Measurements from ENCODE around the gene CAMK1. TPM values are rescaled to one million over a fixed set of nuclear protein-coding genes. Genes with fewer than 3 reads are reported as not detected.
A peak's percentile ranks its signal among the peaks of the same experiment; 100 is the strongest.

CAMK1 gene
- total and polyA plus RNA-seq, 9 of the 15 experiments (the other 6 are each of a cell fraction or from before 2014, with no cell fraction given) = 0.23 to 10.7 (median 6.0) TPM

DNA sequence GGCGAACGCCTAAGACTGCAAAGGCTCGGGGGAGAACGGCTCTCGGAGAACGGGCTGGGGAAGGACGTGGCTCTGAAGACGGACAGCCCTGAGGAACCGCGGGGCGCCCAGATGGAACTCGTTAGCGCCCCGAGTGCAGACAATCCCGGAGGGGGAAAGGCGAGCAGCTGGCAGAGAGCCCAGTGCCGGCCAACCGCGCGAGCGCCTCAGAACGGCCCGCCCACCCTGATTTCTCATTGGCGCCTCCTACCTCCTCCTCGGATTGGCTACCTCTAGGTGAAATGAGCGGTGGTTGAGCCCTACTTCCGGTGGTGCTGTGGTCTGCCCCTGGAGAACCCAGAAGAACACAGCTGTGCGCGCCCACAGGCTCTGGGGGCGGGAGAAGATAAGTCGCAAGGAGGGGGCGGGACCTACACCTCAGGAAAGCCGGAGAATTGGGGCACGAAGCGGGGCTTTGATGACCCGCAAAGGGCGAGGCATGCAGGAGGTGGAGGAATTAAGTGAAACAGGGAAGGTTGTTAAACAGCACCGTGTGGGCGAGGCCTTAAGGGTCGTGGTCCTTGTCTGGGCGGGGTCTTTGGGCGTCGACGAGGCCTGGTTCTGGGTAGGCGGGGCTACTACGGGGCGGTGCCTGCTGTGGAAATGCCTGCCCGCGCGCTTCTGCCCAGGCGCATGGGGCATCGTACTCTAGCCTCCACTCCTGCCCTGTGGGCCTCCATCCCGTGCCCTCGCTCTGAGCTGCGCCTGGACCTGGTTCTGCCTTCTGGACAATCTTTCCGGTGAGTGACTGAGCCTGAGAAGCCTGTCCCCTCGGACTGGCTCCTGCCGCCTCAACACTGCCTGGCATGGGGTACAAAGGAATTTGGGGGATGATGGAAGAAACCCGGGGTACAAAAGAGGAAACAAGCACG is 19.8 kb downstream of the CAMK1 start, which contains the start of gene OGG1 (continued):
- TF ChIP-seq, protein P1, sequence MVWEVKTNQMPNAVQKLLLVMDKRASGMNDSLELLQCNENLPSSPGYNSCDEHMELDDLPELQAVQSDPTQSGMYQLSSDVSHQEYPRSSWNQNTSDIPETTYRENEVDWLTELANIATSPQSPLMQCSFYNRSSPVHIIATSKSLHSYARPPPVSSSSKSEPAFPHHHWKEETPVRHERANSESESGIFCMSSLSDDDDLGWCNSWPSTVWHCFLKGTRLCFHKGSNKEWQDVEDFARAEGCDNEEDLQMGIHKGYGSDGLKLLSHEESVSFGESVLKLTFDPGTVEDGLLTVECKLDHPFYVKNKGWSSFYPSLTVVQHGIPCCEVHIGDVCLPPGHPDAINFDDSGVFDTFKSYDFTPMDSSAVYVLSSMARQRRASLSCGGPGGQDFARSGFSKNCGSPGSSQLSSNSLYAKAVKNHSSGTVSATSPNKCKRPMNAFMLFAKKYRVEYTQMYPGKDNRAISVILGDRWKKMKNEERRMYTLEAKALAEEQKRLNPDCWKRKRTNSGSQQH (CRISPR knock-in tag; IDR thresholded peaks at IDR 0.05) = 0 out of 2 replicates have a peak, but pooled peaks have one; percentile 47
- TF ChIP-seq, protein P2, sequence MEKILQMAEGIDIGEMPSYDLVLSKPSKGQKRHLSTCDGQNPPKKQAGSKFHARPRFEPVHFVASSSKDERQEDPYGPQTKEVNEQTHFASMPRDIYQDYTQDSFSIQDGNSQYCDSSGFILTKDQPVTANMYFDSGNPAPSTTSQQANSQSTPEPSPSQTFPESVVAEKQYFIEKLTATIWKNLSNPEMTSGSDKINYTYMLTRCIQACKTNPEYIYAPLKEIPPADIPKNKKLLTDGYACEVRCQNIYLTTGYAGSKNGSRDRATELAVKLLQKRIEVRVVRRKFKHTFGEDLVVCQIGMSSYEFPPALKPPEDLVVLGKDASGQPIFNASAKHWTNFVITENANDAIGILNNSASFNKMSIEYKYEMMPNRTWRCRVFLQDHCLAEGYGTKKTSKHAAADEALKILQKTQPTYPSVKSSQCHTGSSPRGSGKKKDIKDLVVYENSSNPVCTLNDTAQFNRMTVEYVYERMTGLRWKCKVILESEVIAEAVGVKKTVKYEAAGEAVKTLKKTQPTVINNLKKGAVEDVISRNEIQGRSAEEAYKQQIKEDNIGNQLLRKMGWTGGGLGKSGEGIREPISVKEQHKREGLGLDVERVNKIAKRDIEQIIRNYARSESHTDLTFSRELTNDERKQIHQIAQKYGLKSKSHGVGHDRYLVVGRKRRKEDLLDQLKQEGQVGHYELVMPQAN (IDR thresholded peaks at IDR 0.05; ENCODE audit: borderline replicate concordance) = peak; percentile 88
- TF ChIP-seq ZNF584 (CRISPR knock-in tag; IDR thresholded peaks at IDR 0.05; ENCODE audit: low read depth) = no peak
- TF ChIP-seq, protein P3, sequence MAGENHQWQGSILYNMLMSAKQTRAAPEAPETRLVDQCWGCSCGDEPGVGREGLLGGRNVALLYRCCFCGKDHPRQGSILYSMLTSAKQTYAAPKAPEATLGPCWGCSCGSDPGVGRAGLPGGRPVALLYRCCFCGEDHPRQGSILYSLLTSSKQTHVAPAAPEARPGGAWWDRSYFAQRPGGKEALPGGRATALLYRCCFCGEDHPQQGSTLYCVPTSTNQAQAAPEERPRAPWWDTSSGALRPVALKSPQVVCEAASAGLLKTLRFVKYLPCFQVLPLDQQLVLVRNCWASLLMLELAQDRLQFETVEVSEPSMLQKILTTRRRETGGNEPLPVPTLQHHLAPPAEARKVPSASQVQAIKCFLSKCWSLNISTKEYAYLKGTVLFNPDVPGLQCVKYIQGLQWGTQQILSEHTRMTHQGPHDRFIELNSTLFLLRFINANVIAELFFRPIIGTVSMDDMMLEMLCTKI (IDR thresholded peaks at IDR 0.05; ENCODE audit: partially characterized antibody) = no peak
- TF ChIP-seq CEBPB (tag; IDR thresholded peaks at IDR 0.05) = no peak
- peak; percentile 92 for TF ChIP-seq FOXK1 (CRISPR knock-in tag; IDR thresholded peaks at IDR 0.05; ENCODE audit: borderline replicate concordance)
- TF ChIP-seq RBFOX2 (IDR thresholded peaks at IDR 0.05; ENCODE audit: low read depth, low read length) = peak; percentile 92
- peak in 1 of 2 experiments; percentile 8; a peak in 1 of 4 replicates for TF ChIP-seq RAD21 (CRISPR knock-in tag; conservative IDR thresholded peaks at IDR 0.05 in 1 of 2, IDR thresholded peaks at IDR 0.05 in 1 of 2)
- no peak for TF ChIP-seq SLC30A9 (CRISPR knock-in tag; IDR thresholded peaks at IDR 0.05)
- no peak for TF ChIP-seq JUN (IDR thresholded peaks at IDR 0.05; ENCODE audit: borderline replicate concordance, low read depth, low read length)
- TF ChIP-seq JUN (CRISPR knock-in tag; IDR thresholded peaks at IDR 0.05; ENCODE audit: borderline replicate concordance) = no peak
- no peak for TF ChIP-seq PRMT5 (CRISPR knock-in tag; IDR thresholded peaks at IDR 0.05)
- no peak for TF ChIP-seq NCOA6 (IDR thresholded peaks at IDR 0.05)
- TF ChIP-seq, protein P4, sequence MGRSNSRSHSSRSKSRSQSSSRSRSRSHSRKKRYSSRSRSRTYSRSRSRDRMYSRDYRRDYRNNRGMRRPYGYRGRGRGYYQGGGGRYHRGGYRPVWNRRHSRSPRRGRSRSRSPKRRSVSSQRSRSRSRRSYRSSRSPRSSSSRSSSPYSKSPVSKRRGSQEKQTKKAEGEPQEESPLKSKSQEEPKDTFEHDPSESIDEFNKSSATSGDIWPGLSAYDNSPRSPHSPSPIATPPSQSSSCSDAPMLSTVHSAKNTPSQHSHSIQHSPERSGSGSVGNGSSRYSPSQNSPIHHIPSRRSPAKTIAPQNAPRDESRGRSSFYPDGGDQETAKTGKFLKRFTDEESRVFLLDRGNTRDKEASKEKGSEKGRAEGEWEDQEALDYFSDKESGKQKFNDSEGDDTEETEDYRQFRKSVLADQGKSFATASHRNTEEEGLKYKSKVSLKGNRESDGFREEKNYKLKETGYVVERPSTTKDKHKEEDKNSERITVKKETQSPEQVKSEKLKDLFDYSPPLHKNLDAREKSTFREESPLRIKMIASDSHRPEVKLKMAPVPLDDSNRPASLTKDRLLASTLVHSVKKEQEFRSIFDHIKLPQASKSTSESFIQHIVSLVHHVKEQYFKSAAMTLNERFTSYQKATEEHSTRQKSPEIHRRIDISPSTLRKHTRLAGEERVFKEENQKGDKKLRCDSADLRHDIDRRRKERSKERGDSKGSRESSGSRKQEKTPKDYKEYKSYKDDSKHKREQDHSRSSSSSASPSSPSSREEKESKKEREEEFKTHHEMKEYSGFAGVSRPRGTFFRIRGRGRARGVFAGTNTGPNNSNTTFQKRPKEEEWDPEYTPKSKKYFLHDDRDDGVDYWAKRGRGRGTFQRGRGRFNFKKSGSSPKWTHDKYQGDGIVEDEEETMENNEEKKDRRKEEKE (IDR thresholded peaks at IDR 0.05; ENCODE audit: borderline replicate concordance in 1 of 2, control insufficient read depth in 1 of 2, low read depth in 2 of 2, low read length in 1 of 2) = peak in 1 of 2 experiments; percentile 1; a peak in 1 of 4 replicates
- TF ChIP-seq, protein P5, sequence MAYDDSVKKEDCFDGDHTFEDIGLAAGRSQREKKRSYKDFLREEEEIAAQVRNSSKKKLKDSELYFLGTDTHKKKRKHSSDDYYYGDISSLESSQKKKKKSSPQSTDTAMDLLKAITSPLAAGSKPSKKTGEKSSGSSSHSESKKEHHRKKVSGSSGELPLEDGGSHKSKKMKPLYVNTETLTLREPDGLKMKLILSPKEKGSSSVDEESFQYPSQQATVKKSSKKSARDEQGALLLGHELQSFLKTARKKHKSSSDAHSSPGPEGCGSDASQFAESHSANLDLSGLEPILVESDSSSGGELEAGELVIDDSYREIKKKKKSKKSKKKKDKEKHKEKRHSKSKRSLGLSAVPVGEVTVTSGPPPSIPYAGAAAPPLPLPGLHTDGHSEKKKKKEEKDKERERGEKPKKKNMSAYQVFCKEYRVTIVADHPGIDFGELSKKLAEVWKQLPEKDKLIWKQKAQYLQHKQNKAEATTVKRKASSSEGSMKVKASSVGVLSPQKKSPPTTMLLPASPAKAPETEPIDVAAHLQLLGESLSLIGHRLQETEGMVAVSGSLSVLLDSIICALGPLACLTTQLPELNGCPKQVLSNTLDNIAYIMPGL (CRISPR knock-in tag; IDR thresholded peaks at IDR 0.05) = no peak
